HepG2 (cell line): ENCODE data around the gene TECPR1.

Experiments
- ATF3 ChIP-seq: sonication (generic); formaldehyde crosslinking; IDR thresholded peaks from 2 replicates; pipeline ENCODE4 v1.4.0; 2020; ENCODE audit warnings: missing genetic modification reagents
- CTCF ChIP-seq: sonication (generic); formaldehyde crosslinking; IDR thresholded peaks from 2 replicates; pipeline ENCODE4 v1.5.0; 2020; ENCODE audit warnings: mild to moderate bottlenecking, missing genetic modification reagents, moderate library complexity
- EP300 ChIP-seq, 3 experiments: sonication (generic) in 1 of 3; formaldehyde crosslinking in 1 of 3; IDR thresholded peaks; 2 replicates each; pipeline versions ENCODE4 v1.5.1 to v1.6.1; 2011 to 2020; ENCODE audit warnings: low read depth in 2 of 3, low read length in 2 of 3, borderline replicate concordance in 1 of 3, improper control_type of control experiment in 1 of 3, mild to moderate bottlenecking in 1 of 3, missing genetic modification reagents in 1 of 3, moderate library complexity in 1 of 3
- EZH2 ChIP-seq: conservative IDR thresholded peaks from 2 replicates; pipeline ENCODE4 v1.6.1; 2012; ENCODE audit warnings: mild to moderate bottlenecking, low read depth, low read length, moderate library complexity
- FOXA1 ChIP-seq, 2 experiments: fragments of 450-650 bp in 1 of 2; sonication (generic) in 1 of 2; formaldehyde crosslinking in 1 of 2; IDR thresholded peaks; 2 replicates each; pipeline versions ENCODE4 v1.4.0 to v1.6.1; 2016 to 2020; ENCODE audit warnings: missing genetic modification reagents in 1 of 2
- MEIS2 ChIP-seq: sonication (generic); formaldehyde crosslinking; IDR thresholded peaks from 2 replicates; pipeline ENCODE4 v1.9.0; 2021; ENCODE audit warnings: mild to moderate bottlenecking, missing genetic modification reagents
- ZBTB40 ChIP-seq, 2 experiments: fragments of 450-650 bp in 1 of 2; sonication (generic) in 1 of 2; formaldehyde crosslinking in 1 of 2; IDR thresholded peaks; 2 replicates each; pipeline versions ENCODE4 v1.6.1 to v1.8.0; 2016 to 2022; ENCODE audit warnings: antibody characterized with exemption in 1 of 2, mild to moderate bottlenecking in 1 of 2, missing genetic modification reagents in 1 of 2

GRCh38 chr7:98254951-98255610 is 3.0 kb upstream of the TECPR1 start:
- no peak for TF ChIP-seq ATF3
- TF ChIP-seq MEIS2 (CRISPR knock-in tag), result no peak
- TF ChIP-seq ZBTB40 (IDR thresholded peaks at IDR 0.05), result no peak
- no peak for TF ChIP-seq ZBTB40 (CRISPR knock-in tag; IDR thresholded peaks at IDR 0.05)
- TF ChIP-seq CTCF (CRISPR knock-in tag), result no peak
- no peak for TF ChIP-seq EP300 (IDR thresholded peaks at IDR 0.05; ENCODE audit: low read depth in 2 of 2, low read length in 2 of 2)
- no peak for TF ChIP-seq EP300 (CRISPR knock-in tag; IDR thresholded peaks at IDR 0.05; ENCODE audit: borderline replicate concordance)
- TF ChIP-seq EZH2, result no peak
- TF ChIP-seq FOXA1 (IDR thresholded peaks at IDR 0.05), result no peak
- TF ChIP-seq FOXA1 (CRISPR knock-in tag; IDR thresholded peaks at IDR 0.05), result no peak
